M059J (cell line): Measurements from ENCODE around the gene MAN2B2. TPM values are rescaled to one million over a fixed set of nuclear protein-coding genes. Genes with fewer than 3 reads are reported as not detected.

Experiments
- total RNA-seq: library from RNA; depleted of rRNA; stranded (reverse); fragments of >200 nt; shearing (Covaris generic); gene quantifications from 2 replicates; pipeline ENCODE4 v1.2.3, GENCODE V29; 2014; rRNA removed

The MAN2B2 gene
- total RNA-seq, 1 experiment from 2014 or later = 28.8 TPM

Other genes starting within 250 kb of the MAN2B2 start
- gene PPP2R2C, start 102.6 kb upstream of the MAN2B2 start, total RNA-seq = 0.17 TPM in 1 of 2 replicates, not detected in the other
- gene MRFAP1, start 65.5 kb downstream of the MAN2B2 start, total RNA-seq = 121 and 163 TPM in 2 replicates
- not detected in 2 replicates for gene S100P, start 118.7 kb downstream of the MAN2B2 start, total RNA-seq
- gene MRFAP1L1, start 134.7 kb downstream of the MAN2B2 start, total RNA-seq = 56.0 and 81.2 TPM in 2 replicates
- gene BLOC1S4, start 141.0 kb downstream of the MAN2B2 start, total RNA-seq = 15.4 and 18.9 TPM in 2 replicates
- gene KIAA0232, start 207.5 kb downstream of the MAN2B2 start, total RNA-seq = 14.3 and 18.5 TPM in 2 replicates